IMR-90 (cell line): ENCODE data around the gene PRPS1. TPM values are rescaled to one million over a fixed set of nuclear protein-coding genes. Genes with fewer than 3 reads are reported as not detected.

Experiments used
- ATAC-seq: fragments of 200-7000 bp; cut with Tn5 transposase; 2 replicates; pipeline ENCODE4 v1.9.1; 2020; ENCODE audit warnings: low read depth, mild to moderate bottlenecking, moderate library complexity
- BruUV-seq: library from RNA; stranded (reverse); fragments of 400-500 nt; replicated peaks from 2 replicates; lab custom pipeline; 2021; lab: Mats Ljungman, UMichigan
- CTCF ChIA-PET: fragments of 300-600 bp; formaldehyde crosslinking; extraction: SDS; loops from one replicate; lab custom pipeline; 2021; ENCODE audit warnings: antibody characterized with exemption; lab: Yijun Ruan, JAX
- POLR2A ChIA-PET: fragments of 300-600 bp; sonication (Branson Sonifier 250); formaldehyde crosslinking; loops from one replicate; lab custom pipeline; 2022; ENCODE audit warnings: antibody characterized with exemption; ENCODE audit not compliant: unreplicated experiment; lab: Charles Lee
- DNase-seq: peaks from one replicate; pipeline ENCODE4 v3.0.0; 2013
- H2AFZ ChIP-seq: replicated peaks from 2 replicates; pipeline ENCODE3; 2013; ENCODE audit warnings: low read length, mild to moderate bottlenecking; ENCODE audit not compliant: poor library complexity
- H2AK5ac ChIP-seq: 2 replicates; pipeline ENCODE4 v1.6.1; 2013; ENCODE audit warnings: low read depth, low read length, inconsistent platforms
- H2AK9ac ChIP-seq: replicated peaks from 2 replicates; pipeline ENCODE3; 2013; ENCODE audit warnings: mild to moderate bottlenecking, low read depth, low read length, moderate library complexity; ENCODE audit not compliant: poor library complexity
- H2BK120ac ChIP-seq: 2 replicates; pipeline ENCODE4 v1.6.1; 2013; ENCODE audit warnings: low read depth, low read length, inconsistent platforms
- H2BK15ac ChIP-seq: 3 replicates; pipeline ENCODE4 v1.6.1; 2013; ENCODE audit warnings: low read depth, low read length, inconsistent platforms
- H2BK20ac ChIP-seq: 2 replicates; pipeline ENCODE4 v1.6.1; 2013; ENCODE audit warnings: low read depth, mild to moderate bottlenecking, inconsistent platforms, low read length, moderate library complexity
- H2BK5ac ChIP-seq: 2 replicates; pipeline ENCODE4 v1.6.1; 2013; ENCODE audit warnings: mild to moderate bottlenecking, low read depth, low read length, inconsistent platforms; ENCODE audit not compliant: poor library complexity, severe bottlenecking
- H3K14ac ChIP-seq: replicated peaks from 2 replicates; pipeline ENCODE4 v1.6.1; 2013; ENCODE audit warnings: low read depth, low read length, inconsistent platforms
- H3K18ac ChIP-seq: 2 replicates; pipeline ENCODE4 v1.6.1; 2013; ENCODE audit warnings: low read depth, low read length, control low read depth
- H3K23ac ChIP-seq: 2 replicates; pipeline ENCODE4 v1.6.1; 2013; ENCODE audit warnings: low read depth, low read length, inconsistent platforms
- H3K27ac ChIP-seq: 2 replicates; pipeline ENCODE4 v1.5.1; 2013; ENCODE audit warnings: mild to moderate bottlenecking, control low read depth, low read length; ENCODE audit not compliant: insufficient read depth
- H3K27me3 ChIP-seq: 2 replicates; pipeline ENCODE4 v1.6.1; 2013; ENCODE audit warnings: low read length; ENCODE audit not compliant: control insufficient read depth, insufficient read depth
- H3K36me3 ChIP-seq: 2 replicates; pipeline ENCODE4 v1.6.1; 2013; ENCODE audit warnings: low read length, mixed read lengths; ENCODE audit not compliant: control insufficient read depth, insufficient read depth
- H3K4ac ChIP-seq: 2 replicates; pipeline ENCODE4 v1.6.1; 2013; ENCODE audit warnings: low read depth, low read length, inconsistent platforms
- H3K4me1 ChIP-seq: 2 replicates; pipeline ENCODE4 v1.6.1; 2013; ENCODE audit warnings: low read length, mixed read lengths; ENCODE audit not compliant: control insufficient read depth, insufficient read depth
- H3K4me2 ChIP-seq: 2 replicates; pipeline ENCODE4 v1.6.1; 2013; ENCODE audit warnings: low read depth, mild to moderate bottlenecking, control low read depth, low read length, moderate library complexity
- H3K4me3 ChIP-seq: 2 replicates; pipeline ENCODE4 v1.5.1; 2013; ENCODE audit warnings: low read depth, mild to moderate bottlenecking, control low read depth, low read length, moderate library complexity; ENCODE audit not compliant: insufficient read depth
- H3K56ac ChIP-seq: 2 replicates; pipeline ENCODE4 v1.6.1; 2013; ENCODE audit warnings: low read length, inconsistent platforms; ENCODE audit not compliant: insufficient read depth; ENCODE audit errors: extremely low read depth
- H3K79me1 ChIP-seq, 2 experiments: 2 replicates each; pipeline ENCODE4 v1.6.1; 2013; ENCODE audit warnings: low read length in 2 of 2, inconsistent platforms in 1 of 2, low read depth in 1 of 2
- H3K9ac ChIP-seq: 2 replicates; pipeline ENCODE4 v1.6.1; 2013; ENCODE audit warnings: low read depth, low read length, control low read depth
- H3K9me1 ChIP-seq: 2 replicates; pipeline ENCODE4 v1.6.1; 2013; ENCODE audit warnings: low read length, inconsistent platforms; ENCODE audit not compliant: insufficient read depth
- H3K9me3 ChIP-seq: 2 replicates; pipeline ENCODE4 v1.6.1; 2013; ENCODE audit warnings: low read length; ENCODE audit not compliant: control insufficient read depth, insufficient read depth
- H4K20me1 ChIP-seq: 2 replicates; pipeline ENCODE4 v1.6.1; 2013; ENCODE audit warnings: low read length, inconsistent platforms; ENCODE audit not compliant: insufficient read depth
- H4K5ac ChIP-seq: 2 replicates; pipeline ENCODE4 v1.6.1; 2013; ENCODE audit warnings: mild to moderate bottlenecking, low read depth, low read length, control low read depth
- H4K8ac ChIP-seq, 2 experiments: 2 replicates each; pipeline ENCODE4 v1.6.1; 2013; ENCODE audit warnings: low read depth in 2 of 2, low read length in 2 of 2, control low read depth in 1 of 2, inconsistent platforms in 1 of 2
- H4K91ac ChIP-seq: 2 replicates; pipeline ENCODE4 v1.6.1; 2013; ENCODE audit warnings: low read depth, low read length, inconsistent platforms; ENCODE audit not compliant: insufficient read depth
- CEBPB ChIP-seq: IDR thresholded peaks from 2 replicates; pipeline ENCODE4 v1.6.1; 2012; ENCODE audit warnings: low read depth, low read length, improper control_type of control experiment
- MAZ ChIP-seq: IDR thresholded peaks from 2 replicates; pipeline ENCODE4 v1.6.1; 2012; ENCODE audit warnings: low read depth, mild to moderate bottlenecking, low read length, improper control_type of control experiment, moderate library complexity, borderline replicate concordance
- RFX5 ChIP-seq: IDR thresholded peaks from 2 replicates; pipeline ENCODE4 v1.8.0; 2012; ENCODE audit warnings: low read depth, mild to moderate bottlenecking, low read length, moderate library complexity
- SMC3 ChIP-seq: fragments of 150-350 bp; IDR thresholded peaks from 2 replicates; pipeline ENCODE4 v1.6.1; 2016; ENCODE audit warnings: low read depth, mild to moderate bottlenecking, antibody characterized with exemption, low read length, moderate library complexity
- WGBS, 2 experiments: methylation state at CpG; one replicate each; pipeline versions ENCODE4 v1.1.5 to v1.1.7; 2013; ENCODE audit warnings: missing lambda C conversion rate in 2 of 2; ENCODE audit not compliant: insufficient read length in 1 of 2; ENCODE audit errors: extremely low coverage in 2 of 2; 5-methylcytosine and 5-hydroxymethylcytosine counted together
- dilution Hi-C: fragments of 300-500 bp; cut with HindIII; formaldehyde crosslinking; loops from one replicate; pipeline ENCODE4 v1.14.3; 2018; ENCODE audit warnings: low sequenced_read_pairs; ENCODE audit not compliant: unreplicated experiment
- in situ Hi-C: fragments of 300-500 bp; cut with MboI; formaldehyde crosslinking; loops from 3 replicates; pipeline ENCODE4 v1.14.3; 2019; ENCODE audit warnings: low sequenced_read_pairs, inconsistent platforms, mixed read lengths
- intact Hi-C: fragments of 100-400 bp; cut with micrococcal nuclease; formaldehyde crosslinking; loops from 2 replicates; pipeline ENCODE4 v1.10.0; 2022
- polyA plus RNA-seq, 3 experiments: library from polyadenylated mRNA; depleted of rRNA; stranded (reverse); fragments of >200 nt; gene quantifications; 2 replicates each; pipeline ENCODE4 v1.2.3, GENCODE V29; 2012; ENCODE audit warnings: low replicate concordance in 1 of 3
- total RNA-seq: library from RNA; depleted of rRNA; stranded (reverse); fragments of >200 nt; gene quantifications from 2 replicates; pipeline ENCODE4 v1.2.3, GENCODE V29; 2012
- TF ChIP-seq, protein P1 (sequence below): fragments of 150-350 bp; IDR thresholded peaks from 2 replicates; pipeline ENCODE4 v1.6.1; 2016; ENCODE audit warnings: low read depth, mild to moderate bottlenecking, low read length, moderate library complexity, borderline replicate concordance

The PRPS1 gene
- total and polyA plus RNA-seq, 2 of the 4 experiments (the other 2 are of a cell fraction) = 118 to 137 TPM

DNA sequence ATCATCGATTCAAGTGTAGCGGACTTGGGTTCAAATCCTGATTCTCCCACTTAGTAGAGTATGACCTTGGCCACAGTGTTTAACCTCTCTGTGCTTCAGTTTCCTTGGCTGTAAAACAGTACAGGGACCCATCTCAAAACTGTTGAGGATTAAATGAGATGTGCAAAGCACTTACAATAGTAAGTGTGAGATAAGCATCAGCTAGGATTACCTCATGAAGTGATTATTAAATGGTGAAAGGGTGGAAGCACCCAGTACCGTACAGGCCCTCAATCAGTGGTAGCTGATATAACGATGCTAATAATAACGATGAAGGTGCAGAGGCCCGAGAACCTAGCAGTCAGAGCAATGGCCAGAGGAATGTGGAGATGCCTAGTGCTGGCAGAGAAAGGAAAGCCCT, 45.1 kb downstream of the PRPS1 start:
- no peak overlapping the region for H2BK120ac ChIP-seq
- H3K36me3 ChIP-seq = no peaks in the 10 kb centered on the region
- H3K18ac ChIP-seq = no peak overlapping the region
- no peaks in the 10 kb centered on the region for H4K20me1 ChIP-seq
- no peaks in the 10 kb centered on the region for H3K9me1 ChIP-seq
- no peaks in the 10 kb centered on the region for H3K79me1 ChIP-seq
- WGBS, 2 experiments = 84% methylated on average over 3 of the region's 6 CpGs; no CpG with 5 or more reads in 1 of the 2 experiments
- TF ChIP-seq MAZ (no peak), CEBPB (no peak), SMC3 (no peak), RFX5 (no peak)
- TF ChIP-seq, protein P1, sequence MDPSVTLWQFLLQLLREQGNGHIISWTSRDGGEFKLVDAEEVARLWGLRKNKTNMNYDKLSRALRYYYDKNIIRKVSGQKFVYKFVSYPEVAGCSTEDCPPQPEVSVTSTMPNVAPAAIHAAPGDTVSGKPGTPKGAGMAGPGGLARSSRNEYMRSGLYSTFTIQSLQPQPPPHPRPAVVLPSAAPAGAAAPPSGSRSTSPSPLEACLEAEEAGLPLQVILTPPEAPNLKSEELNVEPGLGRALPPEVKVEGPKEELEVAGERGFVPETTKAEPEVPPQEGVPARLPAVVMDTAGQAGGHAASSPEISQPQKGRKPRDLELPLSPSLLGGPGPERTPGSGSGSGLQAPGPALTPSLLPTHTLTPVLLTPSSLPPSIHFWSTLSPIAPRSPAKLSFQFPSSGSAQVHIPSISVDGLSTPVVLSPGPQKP = no peak
- dilution Hi-C loops (no loop called here), intact Hi-C loops (no loop called here), in situ Hi-C loops (no loop called here)
- no peak overlapping the region for H3K4me2 ChIP-seq
- H2BK20ac ChIP-seq = no peak overlapping the region
- 0 out of 2 replicates have a peak, but pooled peaks cover 1% of the 10 kb centered on the region for H3K4me1 ChIP-seq
- no peak overlapping the region for H2BK5ac ChIP-seq
- no peak overlapping the region for H2AFZ ChIP-seq
- H3K56ac ChIP-seq = no peak overlapping the region
- ChIA-PET CTCF (interaction anchor here (0.7 to 2.0 kb wide), 4 partner anchors 10 to 681 kb away, joined by 3 to 8 read pairs (median 4); no protein-coding TSS in a partner anchor), POLR2A (no interaction called here)
- no peak overlapping the region for H3K4ac ChIP-seq
- H3K27ac ChIP-seq = no peak overlapping the region
- no peak overlapping the region for H3K4me3 ChIP-seq
- no peak overlapping the region for H2AK9ac ChIP-seq
- no peak overlapping the region for H2BK15ac ChIP-seq
- no peak overlapping the region for H2AK5ac ChIP-seq
- BruUV-seq = no TSS peak
- no peak overlapping the region for H3K14ac ChIP-seq
- H3K9me3 ChIP-seq = no peaks in the 10 kb centered on the region
- no peak overlapping the region for H3K9ac ChIP-seq
- no peak overlapping the region for H4K91ac ChIP-seq
- no peak for DNase-seq
- H4K8ac ChIP-seq = no peak overlapping the region
- H3K23ac ChIP-seq = no peak overlapping the region
- H3K27me3 ChIP-seq = peaks cover 11% of the 10 kb centered on the region; the same call in 1 of the 2 replicates
- ATAC-seq = no peak
- no peak overlapping the region for H4K5ac ChIP-seq
